GM18499 (cell line): ENCODE measurements around the gene COPG2.
"Not testable (repeated sequence)": the region's sequence is repeated elsewhere in the genome, so short reads cannot be mapped to it uniquely, and the experiment has no call there.

ENCODE experiments used
- ATAC-seq: cut with Tn5 transposase; IDR thresholded peaks from one replicate; pipeline ENCODE4 v1.9.1; 2021; ENCODE audit warnings: moderate number of reproducible peaks; ENCODE audit not compliant: insufficient read depth, unreplicated experiment

COPG2 gene, protein sequence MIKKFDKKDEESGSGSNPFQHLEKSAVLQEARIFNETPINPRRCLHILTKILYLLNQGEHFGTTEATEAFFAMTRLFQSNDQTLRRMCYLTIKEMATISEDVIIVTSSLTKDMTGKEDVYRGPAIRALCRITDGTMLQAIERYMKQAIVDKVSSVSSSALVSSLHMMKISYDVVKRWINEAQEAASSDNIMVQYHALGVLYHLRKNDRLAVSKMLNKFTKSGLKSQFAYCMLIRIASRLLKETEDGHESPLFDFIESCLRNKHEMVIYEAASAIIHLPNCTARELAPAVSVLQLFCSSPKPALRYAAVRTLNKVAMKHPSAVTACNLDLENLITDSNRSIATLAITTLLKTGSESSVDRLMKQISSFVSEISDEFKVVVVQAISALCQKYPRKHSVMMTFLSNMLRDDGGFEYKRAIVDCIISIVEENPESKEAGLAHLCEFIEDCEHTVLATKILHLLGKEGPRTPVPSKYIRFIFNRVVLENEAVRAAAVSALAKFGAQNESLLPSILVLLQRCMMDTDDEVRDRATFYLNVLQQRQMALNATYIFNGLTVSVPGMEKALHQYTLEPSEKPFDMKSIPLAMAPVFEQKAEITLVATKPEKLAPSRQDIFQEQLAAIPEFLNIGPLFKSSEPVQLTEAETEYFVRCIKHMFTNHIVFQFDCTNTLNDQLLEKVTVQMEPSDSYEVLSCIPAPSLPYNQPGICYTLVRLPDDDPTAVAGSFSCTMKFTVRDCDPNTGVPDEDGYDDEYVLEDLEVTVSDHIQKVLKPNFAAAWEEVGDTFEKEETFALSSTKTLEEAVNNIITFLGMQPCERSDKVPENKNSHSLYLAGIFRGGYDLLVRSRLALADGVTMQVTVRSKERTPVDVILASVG

DNA sequence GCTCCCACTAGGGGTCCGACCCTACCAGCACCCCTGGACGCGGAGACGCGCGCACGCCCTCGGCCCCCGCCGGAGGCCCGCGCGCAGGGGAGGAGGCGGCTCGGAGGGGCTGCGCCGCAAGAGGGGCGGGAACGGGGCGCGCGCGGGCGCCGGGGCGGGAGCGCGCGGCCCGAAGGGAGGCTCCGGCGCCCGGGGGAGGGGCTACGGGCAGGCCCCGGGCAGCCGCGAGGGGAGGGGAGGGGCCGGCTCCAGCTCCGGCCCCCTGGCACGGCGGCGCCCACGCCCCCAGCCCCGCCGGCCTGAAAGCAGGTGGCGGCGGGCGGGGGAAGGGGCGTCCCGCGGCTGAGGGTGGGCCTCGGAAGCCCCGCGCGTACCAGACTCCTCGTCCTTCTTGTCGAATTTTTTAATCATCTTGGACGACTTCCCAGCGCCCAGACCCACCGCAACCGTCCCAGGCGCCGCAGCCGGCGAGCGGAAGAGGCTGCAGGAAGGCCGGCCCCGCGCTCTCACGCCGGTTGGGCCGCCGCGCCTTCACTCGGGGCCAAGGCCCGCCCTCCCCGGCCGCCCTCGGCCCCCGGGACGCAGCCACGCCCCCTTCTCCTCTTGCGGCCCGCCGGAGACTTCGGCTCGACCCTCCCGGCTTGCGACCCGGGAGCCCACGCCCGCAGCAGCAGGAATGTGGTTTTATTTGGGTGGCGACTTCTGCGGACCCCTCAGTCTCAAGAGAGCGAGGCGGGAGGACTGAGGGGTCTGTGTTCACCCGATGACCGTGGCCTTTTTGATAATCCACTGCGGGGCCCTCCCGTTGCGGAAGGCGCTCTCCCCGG is at the start of gene COPG2:
TSS of gene COPG2 (minus strand) at position 491 of the 827 bp plus-strand sequence. CDS start at position 411, 80 bp downstream.
- peak; percentile 76 for ATAC-seq

DNA sequence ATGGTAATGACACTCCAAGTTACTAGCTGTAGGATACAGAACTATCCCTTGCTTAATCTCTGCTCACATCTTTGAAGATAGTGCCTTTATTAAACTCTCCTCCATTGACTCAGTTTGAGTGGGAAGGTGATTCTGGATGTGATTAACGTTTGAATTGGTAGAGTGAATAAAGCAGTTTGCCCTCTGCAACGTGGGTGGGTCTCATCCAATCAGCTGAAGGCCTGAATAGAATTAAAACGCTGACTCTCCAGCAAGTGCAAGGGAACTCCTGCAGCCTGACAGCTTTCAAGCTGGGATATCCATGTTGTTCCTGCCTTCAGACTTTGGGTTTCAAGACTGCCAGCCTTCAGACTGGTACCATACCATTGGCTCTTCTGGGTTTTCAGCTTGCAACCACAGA is 43.9 kb upstream of the COPG2 start:
- ATAC-seq, result no peak

DNA sequence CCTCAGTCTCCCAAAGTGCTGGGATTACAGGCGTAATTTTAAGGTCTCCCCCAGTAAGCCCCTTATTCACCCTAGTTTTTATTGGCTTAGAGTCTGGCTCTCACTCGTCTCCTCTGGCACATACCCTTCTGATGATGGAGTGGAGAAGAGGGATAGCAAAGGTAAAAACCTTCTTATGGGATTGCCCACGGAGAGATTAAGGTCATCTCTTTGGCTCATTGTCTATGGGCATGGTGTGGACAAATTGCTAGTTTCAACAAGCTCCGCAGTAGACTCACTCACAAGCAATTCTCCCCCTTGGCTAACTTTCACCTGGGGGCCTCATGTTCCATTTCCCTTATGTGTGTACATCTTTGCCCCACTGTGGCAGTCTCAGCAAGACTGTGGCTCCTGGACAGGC is 40.2 kb upstream of the COPG2 start:
- no peak for ATAC-seq

DNA sequence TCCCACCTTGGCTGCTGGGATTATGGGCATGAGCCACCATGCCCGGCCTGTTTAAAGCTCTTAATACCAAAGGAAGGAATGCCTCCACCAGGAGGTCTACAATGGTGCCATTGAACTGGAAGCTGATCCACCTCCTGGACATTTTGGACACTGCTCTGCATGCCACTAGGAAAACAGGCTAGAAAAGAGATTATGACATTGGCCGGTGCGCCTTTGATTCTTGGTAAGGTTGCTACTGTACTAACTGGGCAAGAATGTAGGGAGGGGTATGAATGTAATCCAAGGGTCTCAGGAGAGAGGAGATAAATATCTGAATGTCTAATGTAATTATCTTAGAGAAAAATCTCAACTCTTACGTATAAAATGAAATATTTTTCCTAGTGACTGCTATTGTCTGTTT is 39.5 kb upstream of the COPG2 start:
- ATAC-seq, result no peak

DNA sequence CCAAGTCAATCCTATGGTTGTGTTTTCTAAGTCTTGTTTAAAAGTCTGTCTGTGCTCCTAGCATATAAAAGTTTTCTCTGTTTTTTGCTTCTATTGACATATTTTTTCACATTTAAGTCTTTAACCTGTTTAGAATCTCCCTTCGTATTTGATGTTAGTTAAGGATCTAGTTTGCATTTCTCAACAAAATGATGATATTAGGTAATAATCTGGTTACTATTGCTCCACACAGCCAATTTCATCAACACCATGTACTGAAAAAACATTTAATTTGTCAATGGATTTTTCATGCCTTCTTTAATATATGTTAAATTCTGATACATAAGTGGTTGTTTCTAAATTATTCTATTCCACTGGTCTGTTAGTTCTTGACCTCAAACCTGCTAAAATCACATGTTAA is 35.3 kb upstream of the COPG2 start:
- ATAC-seq, result no peak

DNA sequence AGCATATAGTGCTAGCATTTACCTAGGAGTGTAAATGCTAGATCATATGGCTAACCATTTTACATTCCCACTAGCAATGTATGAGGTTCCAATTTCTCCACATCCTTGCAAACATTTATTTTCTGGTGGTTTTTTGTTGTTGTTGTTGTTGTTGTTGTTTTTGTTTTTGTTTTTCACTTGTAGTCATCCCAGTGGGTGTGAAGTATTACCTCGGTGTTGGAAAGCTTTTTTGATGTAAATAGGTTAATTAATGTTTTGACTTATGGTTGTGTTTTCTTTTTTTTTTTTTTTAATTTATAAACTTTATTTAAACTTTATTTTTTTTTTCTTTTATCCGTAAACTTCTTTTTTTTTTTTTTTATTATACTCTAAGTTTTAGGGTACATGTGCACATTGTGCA is 33.1 kb upstream of the COPG2 start:
- ATAC-seq, result no peak

DNA sequence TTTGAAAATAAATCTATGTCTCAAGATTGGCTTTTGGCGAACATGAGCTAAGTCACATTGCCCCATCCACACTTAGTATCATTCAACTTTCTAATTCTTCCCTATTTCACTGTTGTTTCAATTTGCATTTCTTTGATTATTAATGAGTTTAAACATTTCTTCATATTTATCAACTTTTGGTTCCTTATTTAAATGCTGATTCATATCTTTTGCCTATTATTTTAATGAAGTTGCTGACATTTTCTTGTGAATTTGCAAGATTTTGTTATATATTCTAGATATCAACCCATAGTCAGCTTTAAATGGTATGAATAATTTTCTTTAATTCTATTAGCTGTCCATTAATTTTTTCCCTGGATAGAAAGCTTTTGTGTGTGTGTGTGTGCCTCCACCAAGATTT is 32.2 kb upstream of the COPG2 start:
- no peak for ATAC-seq

DNA sequence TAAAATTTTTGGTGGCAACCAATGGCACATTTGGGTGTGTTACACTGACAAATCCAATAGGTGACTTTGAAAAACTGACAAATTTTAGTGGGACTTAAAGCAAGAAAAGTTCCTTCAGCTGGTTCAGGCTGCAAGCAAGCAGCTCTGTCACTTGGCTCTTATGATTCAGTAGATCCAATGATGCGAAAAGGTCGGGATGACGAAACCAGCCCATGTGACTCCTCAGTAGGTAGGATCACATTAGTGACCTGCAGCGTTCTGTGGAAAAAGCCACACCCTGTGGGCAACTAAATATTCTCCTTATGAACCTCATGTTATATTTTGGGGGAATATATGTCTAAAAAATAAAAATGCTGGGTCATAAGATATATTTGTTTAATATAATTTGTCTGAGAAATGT is 31.1 kb upstream of the COPG2 start:
- no peak for ATAC-seq

DNA sequence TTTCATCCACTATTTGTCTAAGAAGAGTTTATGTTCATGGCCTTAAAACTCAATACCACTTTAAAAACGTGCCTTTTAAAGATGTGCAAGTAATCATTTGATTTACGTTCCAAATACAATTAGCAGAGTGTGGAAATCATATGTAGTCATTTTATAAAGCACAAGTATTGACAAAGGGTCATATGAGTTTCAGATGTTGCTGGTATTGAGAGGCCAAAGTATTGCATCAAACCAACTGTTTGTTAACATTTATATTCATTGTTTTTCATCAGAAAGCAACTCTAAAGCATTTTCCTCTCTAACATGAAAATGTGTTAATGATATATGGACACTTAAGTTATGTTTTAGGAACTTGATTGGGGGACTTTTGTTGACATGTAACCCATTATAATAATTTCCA is 29.3 kb upstream of the COPG2 start:
- no peak for ATAC-seq

DNA sequence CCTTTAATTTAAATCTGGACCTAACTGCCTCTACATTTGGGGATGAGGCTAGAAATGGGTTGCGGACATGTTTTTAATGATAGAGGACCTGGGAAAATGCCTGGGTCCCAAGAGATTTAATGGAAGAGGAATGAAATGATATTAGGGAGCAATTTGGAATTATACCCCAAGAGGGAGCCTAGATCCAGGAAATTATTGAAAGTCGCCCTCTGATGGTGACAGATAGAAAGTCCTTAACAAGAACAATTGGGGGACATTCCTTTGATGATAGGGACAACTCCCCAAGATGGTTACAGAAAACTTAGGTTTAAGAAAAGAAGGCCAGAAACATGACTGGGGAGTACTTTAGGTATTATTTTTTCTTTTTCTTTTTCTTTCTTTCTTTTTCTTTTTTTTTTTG is 27.3 kb upstream of the COPG2 start:
- no peak for ATAC-seq

DNA sequence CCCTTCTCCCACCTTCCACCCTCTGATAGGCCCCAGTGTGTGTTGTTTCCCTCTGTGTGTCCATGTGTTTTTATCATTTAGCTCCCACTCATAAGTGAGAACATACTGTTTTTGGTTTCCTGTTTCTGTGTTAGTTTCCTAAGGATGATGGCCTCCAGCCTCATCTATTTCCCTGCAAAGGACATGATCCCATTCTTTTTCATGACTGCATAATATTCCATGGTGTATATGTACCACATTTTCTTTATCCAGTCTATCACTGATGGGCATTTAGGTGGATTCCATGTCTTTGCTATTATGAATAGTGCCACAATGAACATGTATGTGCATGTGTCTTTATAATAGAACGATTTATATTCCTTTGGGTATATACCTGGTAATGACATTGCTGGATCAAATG is 23.8 kb upstream of the COPG2 start:
- not testable (repeated sequence) for ATAC-seq

DNA sequence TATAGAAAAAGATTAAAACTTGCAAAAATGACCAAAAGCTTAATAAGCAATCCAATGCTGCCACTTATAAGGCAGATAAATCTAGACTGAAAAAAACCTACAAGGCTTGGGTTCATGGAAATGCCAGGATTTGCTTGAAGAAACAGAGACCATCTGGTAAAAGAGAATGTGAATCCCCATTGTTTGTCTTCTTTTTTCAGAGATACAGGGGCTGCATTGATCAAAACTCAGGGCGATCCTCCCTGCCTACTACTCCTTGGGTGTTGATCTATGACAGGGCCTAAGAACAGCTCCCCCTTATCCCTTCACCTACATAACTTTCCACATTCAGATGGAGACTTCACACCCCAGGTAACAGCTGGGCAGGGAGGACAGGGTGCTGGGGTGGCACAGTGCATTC is 21.1 kb upstream of the COPG2 start:
- ATAC-seq, result no peak

DNA sequence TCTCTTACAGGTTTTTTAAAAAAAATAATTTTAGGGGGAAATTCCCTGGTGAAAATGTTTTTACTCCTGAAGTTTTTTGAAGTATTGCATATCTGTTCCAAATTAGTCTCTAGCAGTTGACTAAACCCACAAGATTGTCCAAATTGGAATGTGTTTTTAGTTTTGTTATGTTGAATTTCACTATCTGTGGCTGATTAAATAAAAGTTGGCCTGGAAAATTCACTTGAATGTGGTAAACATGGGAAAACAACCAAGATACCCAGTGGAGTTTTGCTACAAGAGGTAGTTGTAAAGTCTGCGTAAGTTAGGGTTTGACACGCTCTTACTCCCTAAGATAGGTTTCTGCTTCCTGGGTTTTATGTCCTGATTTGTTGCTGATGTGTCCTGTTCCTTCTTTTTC is 14.5 kb upstream of the COPG2 start:
- ATAC-seq, result no peak

DNA sequence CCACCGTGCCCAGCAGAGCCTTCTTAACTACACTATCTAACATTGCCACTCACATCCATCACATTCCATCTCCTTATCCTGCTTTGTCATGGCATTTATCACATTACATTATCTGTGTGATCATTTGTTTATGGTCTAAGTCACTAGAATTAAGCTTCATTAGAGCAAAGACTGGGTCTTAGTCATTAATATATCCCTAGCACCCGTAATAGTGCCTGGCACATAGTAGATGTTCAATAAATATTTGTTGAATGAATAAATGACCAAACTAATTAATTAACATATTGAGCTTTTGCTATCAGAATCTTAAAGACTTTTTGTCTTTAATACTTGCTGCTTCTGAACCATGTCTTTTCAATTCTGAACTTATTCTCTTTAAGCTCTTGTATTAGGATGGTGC is 5.9 kb upstream of the COPG2 start:
- no peak for ATAC-seq

DNA sequence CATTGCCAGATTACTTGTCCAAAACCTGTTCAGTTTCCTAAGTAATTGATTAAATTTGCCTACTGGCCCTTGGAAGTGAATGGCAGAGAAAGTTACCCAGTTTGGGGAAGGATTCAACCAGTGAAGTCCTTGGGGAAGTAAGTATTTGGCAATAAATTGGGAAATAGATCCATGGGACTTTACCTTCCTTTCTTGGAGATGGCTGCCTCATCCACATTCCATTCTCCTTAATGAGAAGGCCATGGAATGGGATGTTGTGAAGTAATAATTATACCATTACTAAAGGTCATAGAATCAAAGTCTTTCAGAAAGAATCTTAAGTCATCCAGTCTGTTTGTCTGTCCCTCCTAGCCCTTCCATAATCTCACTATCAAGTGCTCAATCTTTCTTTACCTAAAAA is 4.5 kb upstream of the COPG2 start:
- ATAC-seq, result no peak

DNA sequence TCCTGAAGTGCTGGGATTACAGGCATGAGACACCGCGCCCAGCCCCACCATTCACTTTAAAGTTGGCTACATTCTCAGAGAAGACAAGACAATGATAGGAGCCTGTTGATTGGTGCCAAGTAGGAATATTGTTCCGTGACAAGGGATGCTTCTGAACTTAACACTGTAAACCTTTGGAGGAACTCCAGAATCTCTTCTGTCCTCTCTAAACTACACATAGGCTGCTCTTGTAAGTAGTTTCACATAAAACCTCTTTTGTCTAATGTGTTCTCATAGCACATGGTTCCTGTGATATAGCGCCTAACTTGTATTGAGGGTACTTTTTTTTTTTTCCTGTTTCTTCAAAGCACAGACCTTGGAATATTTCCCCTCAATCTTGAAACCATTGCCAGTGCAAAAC is 3.6 kb upstream of the COPG2 start:
- no peak for ATAC-seq

DNA sequence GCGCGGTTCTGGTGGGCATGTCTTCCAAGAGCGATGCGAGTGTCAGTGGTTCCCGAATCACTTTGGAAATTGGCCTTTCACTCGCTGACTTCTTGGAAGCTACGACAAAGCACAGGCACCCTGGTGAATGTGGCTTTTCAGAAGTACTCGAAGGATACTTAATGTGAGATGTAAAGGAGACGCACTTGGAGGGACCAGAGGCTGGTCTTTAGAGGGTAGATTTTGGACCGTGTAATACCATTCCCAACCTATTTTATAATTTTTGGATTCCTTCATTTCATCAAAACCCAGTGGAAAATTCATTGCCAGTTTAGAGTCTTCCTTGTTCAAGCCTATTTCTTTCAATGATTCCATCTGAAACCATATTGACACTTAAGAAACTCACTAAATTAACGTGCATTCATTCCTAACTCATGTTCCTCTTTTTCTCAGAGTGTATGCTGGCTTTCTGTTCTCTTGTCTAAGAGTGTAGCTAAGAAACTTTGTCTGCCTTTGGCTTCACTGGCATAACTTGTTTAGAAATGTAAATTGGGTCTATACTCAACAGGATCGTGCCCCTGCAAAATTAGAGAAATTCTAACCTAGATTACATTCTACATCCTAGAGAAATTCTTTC is 645 bp upstream of the COPG2 start:
- no peak for ATAC-seq

DNA sequence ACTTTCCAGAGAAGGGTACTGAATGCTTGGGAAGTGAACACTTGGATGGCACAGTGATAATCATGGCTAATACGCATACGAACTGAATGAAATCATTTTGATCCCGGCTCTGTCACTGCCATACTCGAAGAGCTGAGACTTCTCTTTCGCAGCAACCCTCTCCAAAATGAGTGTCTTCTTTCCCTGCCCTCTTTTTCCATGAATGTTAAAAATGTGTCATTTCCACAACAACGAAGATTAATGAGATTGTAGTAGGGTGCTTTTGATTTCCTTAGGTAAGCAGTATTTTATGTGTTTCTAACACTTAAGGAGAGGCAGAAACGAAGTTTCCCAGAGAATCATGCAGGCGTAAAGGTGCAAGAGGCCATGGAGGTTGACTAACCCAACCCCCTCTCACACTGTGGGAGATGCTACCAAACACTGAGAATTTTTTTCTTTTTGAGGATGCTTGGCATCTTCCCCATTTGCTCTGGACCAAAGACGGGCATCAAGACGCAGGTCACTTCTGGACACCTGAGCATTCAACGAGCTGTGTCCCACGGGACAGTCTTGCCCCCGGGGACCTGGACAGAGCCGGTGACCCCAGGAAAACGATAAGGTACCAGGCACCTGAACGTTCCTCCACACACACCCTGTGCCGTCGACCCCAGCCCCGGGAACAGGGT is 823 bp downstream of the COPG2 start:
- no peak for ATAC-seq

DNA sequence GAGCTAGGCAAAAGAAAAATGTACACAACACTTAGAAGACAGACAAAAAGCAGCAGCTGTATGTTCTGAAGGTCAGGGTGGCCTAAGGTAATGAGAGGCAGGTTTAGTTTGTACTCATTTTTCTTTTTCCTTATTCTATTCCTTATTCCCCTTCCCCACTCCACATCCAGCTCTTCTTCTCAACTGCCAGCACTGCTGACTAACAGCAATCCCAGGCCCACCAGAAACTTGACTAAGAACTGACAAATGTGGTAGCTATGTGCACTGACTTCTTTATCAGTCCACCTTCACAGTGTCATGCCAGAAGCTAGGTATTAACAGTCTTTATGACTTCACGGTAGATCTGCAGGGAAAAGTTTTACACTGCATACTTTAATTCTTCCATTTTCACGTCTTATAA is 6.1 kb downstream of the COPG2 start:
- no peak for ATAC-seq

DNA sequence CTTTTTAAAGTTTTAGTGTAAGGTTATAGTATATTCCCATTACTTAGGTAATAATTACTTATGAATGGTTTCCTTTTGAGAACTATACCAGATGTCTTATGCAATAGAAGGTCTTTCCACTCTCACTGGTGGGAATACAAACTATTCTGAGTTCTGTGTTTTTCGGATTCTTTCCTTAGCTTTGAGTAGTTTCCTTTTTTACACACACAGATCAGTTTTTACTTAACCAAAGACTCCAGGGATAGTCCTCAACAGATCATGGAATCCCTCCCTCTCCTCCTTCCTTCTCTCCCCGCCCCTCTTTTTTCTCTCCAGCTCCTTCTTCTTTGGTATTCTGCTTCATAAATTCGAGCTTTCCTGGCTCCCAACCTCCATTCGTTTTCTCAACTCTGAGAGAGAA is 13.3 kb downstream of the COPG2 start:
- no peak for ATAC-seq
